Right lobe of liver (tissue), 6 donors: ENCODE data around the gene PHLDB2. TPM values are rescaled to one million over a fixed set of nuclear protein-coding genes. Genes with fewer than 3 reads are reported as not detected.

Experiments used
- ATAC-seq, 4 donors: fragments of 200-7000 bp; cut with Tn5 transposase; one replicate each; pipeline ENCODE4 v1.9.1; 2020; ENCODE audit warnings: mild to moderate bottlenecking in 4 of 4, moderate library complexity in 4 of 4
- DNase-seq, 3 donors: peaks; one replicate each; pipeline ENCODE4 v3.0.0-alpha.2; 2020
- H3K27ac ChIP-seq, 3 donors: fragments of 200-600 bp; one replicate each; pipeline ENCODE4 v1.8.0; 2022
- H3K27me3 ChIP-seq, 2 donors: fragments of 200-600 bp; one replicate each; pipeline ENCODE4 v1.8.0; 2022
- H3K36me3 ChIP-seq, 4 donors: fragments of 200-600 bp; sonication (generic) in 1 of 4; one replicate each; pipeline versions ENCODE4 v1.5.1 to v1.8.0; 2017 to 2022; ENCODE audit warnings: control low read depth in 1 of 4
- H3K4me1 ChIP-seq, 4 donors: fragments of 200-600 bp; sonication (generic) in 1 of 4; one replicate each; pipeline versions ENCODE4 v1.5.1 to v1.8.0; 2017 to 2022; ENCODE audit warnings: control low read depth in 1 of 4
- H3K4me3 ChIP-seq, 3 donors: fragments of 200-600 bp; one replicate each; pipeline ENCODE4 v1.8.0; 2022
- H3K9me3 ChIP-seq, 4 donors: fragments of 200-600 bp; sonication (generic) in 1 of 4; one replicate each; pipeline versions ENCODE4 v1.5.1 to v1.8.0; 2017 to 2022; ENCODE audit warnings: control low read depth in 1 of 4
- CTCF ChIP-seq, 4 donors: fragments of 200-600 bp in 3 of 4; fragments of 450-650 bp in 1 of 4; IDR thresholded peaks; one replicate each; pipeline versions ENCODE4 v1.5.1 to v1.8.0; 2016 to 2022; ENCODE audit warnings: antibody characterized with exemption in 4 of 4, mild to moderate bottlenecking in 2 of 4
- POLR2A ChIP-seq: fragments of 450-650 bp; IDR thresholded peaks from one replicate; pipeline ENCODE4 v1.6.1; 2017; ENCODE audit warnings: antibody characterized with exemption, mild to moderate bottlenecking
- WGBS: methylation state at CpG from one replicate; pipeline ENCODE4 v1.1.6; 2018; ENCODE audit warnings: low coverage, low lambda C conversion rate; ENCODE audit not compliant: insufficient coverage; ENCODE audit errors: missing lambda C conversion rate; 5-methylcytosine and 5-hydroxymethylcytosine counted together
- intact Hi-C, 2 donors: fragments of 100-400 bp; cut with DNase I; formaldehyde crosslinking; loops; one replicate each; pipeline versions ENCODE4 v1.11.2 to v1.14.1; 2022
- total RNA-seq, 6 experiments: library from RNA; depleted of rRNA in 2 of 6; stranded (reverse); fragments of >200 nt in 2 of 6; fragmentation: NEBNext Ultra II Directional in 3 of 6; extraction: Animal tissue kit (Norgen Biotek cat#: 25700) in 3 of 6; gene quantifications; one replicate each; pipeline versions ENCODE4 v1.1.0 to v1.2.4, GENCODE V29; 2016 to 2023
- donor health status: DM: no; HTN: yes; CAD: no.
- donor health status: DM: no; HTN: no; CAD: no.
- donor health status: DM: no; HTN: no; CAD: no.
- donor health status: DM: no; HTN: yes; CAD: no.
- donor health status: DM: no; HTN: yes; CAD: no.

PHLDB2 gene
- total RNA-seq, 6 experiments from 2014 or later: 21.9 to 40.6 (median 31.2) TPM

- Histone ChIP-seq H3K4me1 (no peaks in the 10 kb centered on the region), H3K27me3 (no peaks in the 10 kb centered on the region), H3K4me3 (no peak overlapping the region), H3K36me3 (peaks cover 0 to 9% (median 3%) of the 10 kb centered on the region in 4 donors), H3K27ac (no peak overlapping the region), H3K9me3 (no peaks in the 10 kb centered on the region)
- TF ChIP-seq CTCF (IDR thresholded peaks at IDR 0.05): no peak
- TF ChIP-seq POLR2A: no peak
- no peak for DNase-seq
- intact Hi-C loops: no loop called here
- 89% methylated on average over 1 of the region's 1 CpG for WGBS
- ATAC-seq: no peak
Measured at GRCh38 chr3:111955876-111956275, 96.8 kb downstream of the PHLDB2 start.

- no peak for DNase-seq
- Histone ChIP-seq H3K4me1 (no peaks in the 10 kb centered on the region), H3K27me3 (no peaks in the 10 kb centered on the region), H3K36me3 (peaks cover 0 to 9% (median 3%) of the 10 kb centered on the region in 4 donors), H3K9me3 (no peaks in the 10 kb centered on the region), H3K27ac (no peak overlapping the region), H3K4me3 (no peak overlapping the region)
- intact Hi-C loops: no loop called here
- no peak for ATAC-seq
- TF ChIP-seq CTCF (IDR thresholded peaks at IDR 0.05) (no peak), POLR2A (no peak)
- WGBS: 89% methylated on average over 3 of the region's 3 CpGs
Measured at GRCh38 chr3:111956449-111956848, 97.4 kb downstream of the PHLDB2 start.

DNA sequence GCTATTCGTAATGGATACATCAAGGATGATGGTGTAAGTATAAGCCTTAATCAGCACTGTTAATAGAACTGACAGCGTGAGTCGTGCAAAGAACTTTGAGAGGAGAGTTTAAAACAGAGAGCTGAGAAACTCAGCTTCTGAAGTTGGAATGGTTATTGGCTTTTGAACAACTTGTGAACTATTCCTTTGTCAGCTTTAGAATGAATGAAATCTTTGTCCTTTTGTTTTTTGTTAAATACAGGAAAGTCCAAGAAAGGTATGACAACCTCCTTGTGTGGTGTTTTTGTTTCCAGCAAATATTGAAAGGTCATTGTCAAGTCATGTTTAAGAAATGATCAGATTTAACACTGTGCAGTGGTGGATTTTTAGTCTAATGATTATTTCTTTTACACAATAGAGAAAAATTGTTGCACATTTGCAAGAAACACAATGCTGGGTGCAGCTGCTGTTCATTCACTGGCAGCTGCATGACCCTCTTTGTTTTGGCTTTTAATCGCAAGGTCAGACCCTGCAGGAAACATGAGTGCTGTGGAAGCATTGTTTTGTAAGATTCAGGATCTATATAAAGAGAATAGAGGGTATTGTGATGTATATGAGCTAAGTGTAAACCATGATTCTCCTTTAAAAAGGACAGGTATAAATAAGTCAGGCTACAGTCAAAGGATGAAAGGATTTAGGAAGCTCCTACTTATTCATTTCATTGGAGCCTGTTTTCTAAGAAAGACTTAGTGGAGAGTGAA is 98.1 kb downstream of the PHLDB2 start:
- 58% methylated on average over 4 of the region's 4 CpGs for WGBS
- ATAC-seq: no peak

GRCh38 chr3:111961461-111962164 is 102.5 kb downstream of the PHLDB2 start:
- DNase-seq (no peak), ATAC-seq (no peak)
- Histone ChIP-seq H3K4me1 (no peaks in the 10 kb centered on the region), H3K27me3 (no peaks in the 10 kb centered on the region), H3K36me3 (peaks cover 0 to 13% (median 0%) of the 10 kb centered on the region in 4 donors), H3K27ac (no peak overlapping the region), H3K9me3 (no peaks in the 10 kb centered on the region), H3K4me3 (no peak overlapping the region)
- TF ChIP-seq POLR2A: no peak
- no peak for TF ChIP-seq CTCF (IDR thresholded peaks at IDR 0.05)
- 91% methylated on average over 3 of the region's 3 CpGs for WGBS
- intact Hi-C loops: no loop called here

More for the DNA sequence above, 98.1 kb downstream of the PHLDB2 start:
- Histone ChIP-seq H3K9me3 (no peaks in the 10 kb centered on the region), H3K27me3 (no peaks in the 10 kb centered on the region), H3K4me1 (no peaks in the 10 kb centered on the region), H3K36me3 (peaks cover 0 to 9% (median 4%) of the 10 kb centered on the region in 4 donors), H3K27ac (no peak overlapping the region), H3K4me3 (no peak overlapping the region)
- no peak for DNase-seq
- TF ChIP-seq POLR2A (no peak), CTCF (IDR thresholded peaks at IDR 0.05) (no peak)
- intact Hi-C loops: no loop called here
